Tibial nerve (tissue), 3 donors: ENCODE data around the gene CIAO1.

Source experiments
- CTCF ChIP-seq, 5 experiments: fragments of 200-600 bp in 3 of 5; fragments of 450-650 bp in 2 of 5; sonication (generic) in 3 of 5; IDR thresholded peaks; one replicate each; pipeline ENCODE4 v1.5.1; 2016 to 2019; ENCODE audit warnings: antibody characterized with exemption in 5 of 5, mild to moderate bottlenecking in 3 of 5, moderate library complexity in 2 of 5
- POLR2A ChIP-seq, 2 donors: fragments of 450-650 bp; IDR thresholded peaks; one replicate each; pipeline ENCODE4 v1.6.1; 2017; ENCODE audit warnings: antibody characterized with exemption in 2 of 2, mild to moderate bottlenecking in 2 of 2, moderate library complexity in 2 of 2

- TF ChIP-seq CTCF (IDR thresholded peaks at IDR 0.05) (no peak), POLR2A (IDR thresholded peaks at IDR 0.05) (no peak)
Observed at GRCh38 chr2:96233436-96233835, 32.6 kb upstream of the CIAO1 start.
